ENCODE data around the gene DMD.
"Not testable (repeated sequence)": the region's sequence is repeated elsewhere in the genome, so short reads cannot be mapped to it uniquely, and the experiment has no call there.

DMD gene

GRCh38 chrX:32839781-32840180 lies 371.6 kb downstream of the DMD start:
- no peak for DNase-seq

- DNase-seq, result no peak
These were observed 386.3 kb downstream of the DMD start for GRCh38 chrX:32825009-32825408.

- DNase-seq, result no peak
These were observed 407.3 kb downstream of the DMD start for GRCh38 chrX:32804034-32804433.

- no peak for DNase-seq
These were observed 412.4 kb downstream of the DMD start for GRCh38 chrX:32798990-32799389.

GRCh38 chrX:32788936-32789335 lies 422.4 kb downstream of the DMD start:
- DNase-seq, result no peak

- no peak for DNase-seq
These were observed 431.2 kb downstream of the DMD start for GRCh38 chrX:32780109-32780508.

- DNase-seq, result no peak
These were observed 432.4 kb downstream of the DMD start for GRCh38 chrX:32778965-32779364.

- DNase-seq, result no peak
These were observed 436.4 kb downstream of the DMD start for GRCh38 chrX:32774966-32775365.

- no peak for DNase-seq
These were observed 462.3 kb downstream of the DMD start for GRCh38 chrX:32749070-32749469.

GRCh38 chrX:32745323-32745722 lies 466.0 kb downstream of the DMD start:
- no peak for DNase-seq

GRCh38 chrX:32744921-32745320 lies 466.4 kb downstream of the DMD start:
- DNase-seq, result no peak

- no peak for DNase-seq
These were observed 469.4 kb downstream of the DMD start for GRCh38 chrX:32741910-32742309.

- DNase-seq, result no peak
These were observed 502.8 kb downstream of the DMD start for GRCh38 chrX:32708542-32708941.

GRCh38 chrX:32705385-32705784 lies 506.0 kb downstream of the DMD start:
- not testable (repeated sequence) for DNase-seq

GRCh38 chrX:32687379-32687778 lies 524.0 kb downstream of the DMD start:
- no peak for DNase-seq

GRCh38 chrX:32678487-32678886 lies 532.9 kb downstream of the DMD start:
- no peak for DNase-seq

- DNase-seq, result no peak
These were observed 538.2 kb downstream of the DMD start for GRCh38 chrX:32673193-32673592.

GRCh38 chrX:32662516-32662915 lies 548.8 kb downstream of the DMD start:
- DNase-seq, result no peak

- DNase-seq, result no peak
These were observed 566.7 kb downstream of the DMD start for GRCh38 chrX:32644476-32645245.

- no peak for DNase-seq
These were observed 569.1 kb downstream of the DMD start for GRCh38 chrX:32642283-32642682.

- DNase-seq, result no peak
These were observed 593.2 kb downstream of the DMD start for GRCh38 chrX:32618154-32618553.

- DNase-seq, result no peak
These were observed 596.6 kb downstream of the DMD start for GRCh38 chrX:32614707-32615106.

GRCh38 chrX:32599156-32599555 lies 612.2 kb downstream of the DMD start:
- no peak for DNase-seq

GRCh38 chrX:32598707-32599106 lies 612.6 kb downstream of the DMD start:
- no peak for DNase-seq

GRCh38 chrX:32597777-32598176 lies 613.6 kb downstream of the DMD start:
- no peak for DNase-seq
